ENCODE measurements around the gene MTSS2.

MTSS2 gene

GRCh38 chr16:70723740-70724145, 37.9 kb upstream of the MTSS2 start:
- Mint-ChIP-seq H3K36me3 (ENCODE audit: insufficient read depth) (peaks cover 6% of the 10 kb centered on the region), H3K27me3 (no peaks in the 10 kb centered on the region), H3K9me3 (no peaks in the 10 kb centered on the region), H3K4me3 (no peak overlapping the region), H3K4me1 (no peaks in the 10 kb centered on the region), H3K27ac (ENCODE audit: low read depth) (no peak overlapping the region)
- no peak for DNase-seq (ENCODE audit: low spot score in 2 of 2)
- ATAC-seq (replicated peaks; ENCODE audit: extremely low read depth, poor library complexity, severe bottlenecking): no peak

GRCh38 chr16:70721202-70721963, 35.5 kb upstream of the MTSS2 start:
- Mint-ChIP-seq H3K27ac (ENCODE audit: low read depth) (peak overlapping the region; percentile 60), H3K4me1 (no peaks in the 10 kb centered on the region), H3K36me3 (ENCODE audit: insufficient read depth) (peaks cover 6% of the 10 kb centered on the region), H3K9me3 (no peaks in the 10 kb centered on the region), H3K27me3 (no peaks in the 10 kb centered on the region), H3K4me3 (no peak overlapping the region)
- DNase-seq (ENCODE audit: low spot score in 2 of 2): no peak
- no peak for ATAC-seq (replicated peaks; ENCODE audit: extremely low read depth, poor library complexity, severe bottlenecking)

- Mint-ChIP-seq H3K27me3 (no peaks in the 10 kb centered on the region), H3K36me3 (ENCODE audit: insufficient read depth) (peaks cover 6% of the 10 kb centered on the region), H3K4me3 (no peak overlapping the region), H3K27ac (ENCODE audit: low read depth) (peak overlapping the region; percentile 60), H3K4me1 (no peaks in the 10 kb centered on the region), H3K9me3 (no peaks in the 10 kb centered on the region)
- ATAC-seq (replicated peaks; ENCODE audit: extremely low read depth, poor library complexity, severe bottlenecking): no peak
- no peak for DNase-seq (ENCODE audit: low spot score in 2 of 2)
Observed at GRCh38 chr16:70720425-70721201, 34.8 kb upstream of the MTSS2 start.

GRCh38 chr16:70717065-70717464, 31.2 kb upstream of the MTSS2 start:
- H3K27ac Mint-ChIP-seq (ENCODE audit: low read depth): no peak overlapping the region
- peaks cover 4% of the 10 kb centered on the region for H3K36me3 Mint-ChIP-seq (ENCODE audit: insufficient read depth)
- H3K27me3 Mint-ChIP-seq: no peaks in the 10 kb centered on the region
- ATAC-seq (replicated peaks; ENCODE audit: extremely low read depth, poor library complexity, severe bottlenecking): no peak
- DNase-seq (ENCODE audit: low spot score in 2 of 2): no peak
- H3K9me3 Mint-ChIP-seq: no peaks in the 10 kb centered on the region
- H3K4me1 Mint-ChIP-seq: no peaks in the 10 kb centered on the region
- H3K4me3 Mint-ChIP-seq: no peak overlapping the region

- DNase-seq (ENCODE audit: low spot score in 2 of 2) (no peak), ATAC-seq (replicated peaks; ENCODE audit: extremely low read depth, poor library complexity, severe bottlenecking) (no peak)
- H3K27ac Mint-ChIP-seq (ENCODE audit: low read depth): no peak overlapping the region
- H3K36me3 Mint-ChIP-seq (ENCODE audit: insufficient read depth): peaks cover 4% of the 10 kb centered on the region
- no peaks in the 10 kb centered on the region for H3K4me1 Mint-ChIP-seq
- H3K27me3 Mint-ChIP-seq: no peaks in the 10 kb centered on the region
- no peak overlapping the region for H3K4me3 Mint-ChIP-seq
- H3K9me3 Mint-ChIP-seq: no peaks in the 10 kb centered on the region
Observed at GRCh38 chr16:70715860-70716357, 30.1 kb upstream of the MTSS2 start.

GRCh38 chr16:70715055-70715858, 29.4 kb upstream of the MTSS2 start:
- H3K9me3 Mint-ChIP-seq: no peaks in the 10 kb centered on the region
- peaks cover 4% of the 10 kb centered on the region for H3K36me3 Mint-ChIP-seq (ENCODE audit: insufficient read depth)
- no peaks in the 10 kb centered on the region for H3K4me1 Mint-ChIP-seq
- DNase-seq (ENCODE audit: low spot score in 2 of 2): no peak
- H3K4me3 Mint-ChIP-seq: no peak overlapping the region
- H3K27ac Mint-ChIP-seq (ENCODE audit: low read depth): peak overlapping the region; percentile 62
- ATAC-seq (replicated peaks; ENCODE audit: extremely low read depth, poor library complexity, severe bottlenecking): no peak
- no peaks in the 10 kb centered on the region for H3K27me3 Mint-ChIP-seq

GRCh38 chr16:70714581-70715054, 28.8 kb upstream of the MTSS2 start:
- no peaks in the 10 kb centered on the region for H3K27me3 Mint-ChIP-seq
- ATAC-seq (replicated peaks; ENCODE audit: extremely low read depth, poor library complexity, severe bottlenecking) (no peak), DNase-seq (ENCODE audit: low spot score in 2 of 2) (no peak)
- H3K4me1 Mint-ChIP-seq: no peaks in the 10 kb centered on the region
- no peaks in the 10 kb centered on the region for H3K9me3 Mint-ChIP-seq
- H3K27ac Mint-ChIP-seq (ENCODE audit: low read depth): peak overlapping the region; percentile 62
- H3K36me3 Mint-ChIP-seq (ENCODE audit: insufficient read depth): peaks cover 2% of the 10 kb centered on the region
- no peak overlapping the region for H3K4me3 Mint-ChIP-seq

- DNase-seq (ENCODE audit: low spot score in 2 of 2): no peak
- no peaks in the 10 kb centered on the region for H3K4me1 Mint-ChIP-seq
- no peak overlapping the region for H3K27ac Mint-ChIP-seq (ENCODE audit: low read depth)
- H3K36me3 Mint-ChIP-seq (ENCODE audit: insufficient read depth): peaks cover 2% of the 10 kb centered on the region
- H3K9me3 Mint-ChIP-seq: no peaks in the 10 kb centered on the region
- ATAC-seq (replicated peaks; ENCODE audit: extremely low read depth, poor library complexity, severe bottlenecking): no peak
- H3K4me3 Mint-ChIP-seq: no peak overlapping the region
- H3K27me3 Mint-ChIP-seq: no peaks in the 10 kb centered on the region
Observed at GRCh38 chr16:70713824-70714223, 28.0 kb upstream of the MTSS2 start.

- H3K4me3 Mint-ChIP-seq: no peak overlapping the region
- no peaks in the 10 kb centered on the region for H3K4me1 Mint-ChIP-seq
Observed at GRCh38 chr16:70713342-70713741, 27.5 kb upstream of the MTSS2 start.

GRCh38 chr16:70712942-70713341, 27.1 kb upstream of the MTSS2 start:
- peaks cover 2% of the 10 kb centered on the region for H3K36me3 Mint-ChIP-seq (ENCODE audit: insufficient read depth)

More at GRCh38 chr16:70713342-70713741, 27.5 kb upstream of the MTSS2 start:
- Mint-ChIP-seq H3K27ac (ENCODE audit: low read depth) (no peak overlapping the region), H3K36me3 (ENCODE audit: insufficient read depth) (peaks cover 2% of the 10 kb centered on the region), H3K9me3 (no peaks in the 10 kb centered on the region), H3K27me3 (no peaks in the 10 kb centered on the region)
- no peak for ATAC-seq (replicated peaks; ENCODE audit: extremely low read depth, poor library complexity, severe bottlenecking)
- DNase-seq (ENCODE audit: low spot score in 2 of 2): no peak

GRCh38 chr16:70712359-70712758, 26.5 kb upstream of the MTSS2 start:
- no peaks in the 10 kb centered on the region for H3K27me3 Mint-ChIP-seq
- H3K4me3 Mint-ChIP-seq: no peak overlapping the region
- H3K36me3 Mint-ChIP-seq (ENCODE audit: insufficient read depth): peaks cover 2% of the 10 kb centered on the region
- no peak for ATAC-seq (replicated peaks; ENCODE audit: extremely low read depth, poor library complexity, severe bottlenecking)
- DNase-seq (ENCODE audit: low spot score in 2 of 2): no peak
- H3K9me3 Mint-ChIP-seq: no peaks in the 10 kb centered on the region
- H3K4me1 Mint-ChIP-seq: no peaks in the 10 kb centered on the region
- no peak overlapping the region for H3K27ac Mint-ChIP-seq (ENCODE audit: low read depth)

More at GRCh38 chr16:70712942-70713341, 27.1 kb upstream of the MTSS2 start:
- no peak overlapping the region for H3K27ac Mint-ChIP-seq (ENCODE audit: low read depth)
- H3K9me3 Mint-ChIP-seq: no peaks in the 10 kb centered on the region
- no peaks in the 10 kb centered on the region for H3K27me3 Mint-ChIP-seq
- ATAC-seq (replicated peaks; ENCODE audit: extremely low read depth, poor library complexity, severe bottlenecking) (no peak), DNase-seq (ENCODE audit: low spot score in 2 of 2) (no peak)
- no peaks in the 10 kb centered on the region for H3K4me1 Mint-ChIP-seq
- H3K4me3 Mint-ChIP-seq: no peak overlapping the region
